ENCODE data around the gene FBXL17.

FBXL17 gene

DNA sequence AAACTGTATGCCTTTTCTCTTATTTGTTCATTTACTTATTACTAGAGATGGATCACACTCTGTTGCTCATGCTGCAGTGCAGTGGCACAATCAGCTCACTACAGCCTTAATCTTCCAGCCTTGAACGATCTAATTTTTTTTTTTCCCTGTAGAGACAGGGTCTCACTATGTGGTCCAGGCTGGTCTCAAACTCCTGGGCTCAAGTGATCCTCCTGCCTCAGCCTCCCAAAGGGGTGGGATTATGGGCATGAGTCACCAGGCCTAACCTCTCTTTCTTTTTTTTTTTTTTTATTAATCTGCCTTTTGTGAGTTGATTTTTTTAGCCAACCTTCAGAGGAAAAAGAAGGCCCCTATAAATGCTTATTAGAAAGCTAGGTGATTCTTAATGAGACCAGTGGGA, 303.0 kb downstream of the FBXL17 start:
- no peak for DNase-seq

GRCh38 chr5:108078345-108078744, 303.6 kb downstream of the FBXL17 start:
- no peak for DNase-seq

- no peak for DNase-seq
Measured at GRCh38 chr5:108074626-108075025, 307.3 kb downstream of the FBXL17 start.

DNA sequence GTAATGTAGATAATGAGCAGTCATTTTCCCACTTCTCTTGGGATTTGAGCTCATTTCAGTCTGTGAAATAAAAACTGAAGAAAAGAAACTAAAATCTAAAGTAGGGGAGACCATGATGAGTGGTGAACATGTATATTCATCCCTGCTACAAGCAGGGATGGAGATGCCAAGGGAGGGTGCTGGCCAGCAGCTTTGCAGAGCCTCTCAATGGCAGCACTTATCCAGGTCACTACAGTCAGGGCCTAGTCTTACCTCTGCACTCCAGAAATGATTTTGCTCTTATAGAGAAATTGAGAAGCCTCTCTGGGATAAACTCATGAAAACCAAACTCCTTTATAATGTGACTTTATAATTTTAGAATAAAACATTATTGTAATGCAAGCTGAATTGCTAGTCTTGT, 317.6 kb downstream of the FBXL17 start:
- no peak for DNase-seq

DNA sequence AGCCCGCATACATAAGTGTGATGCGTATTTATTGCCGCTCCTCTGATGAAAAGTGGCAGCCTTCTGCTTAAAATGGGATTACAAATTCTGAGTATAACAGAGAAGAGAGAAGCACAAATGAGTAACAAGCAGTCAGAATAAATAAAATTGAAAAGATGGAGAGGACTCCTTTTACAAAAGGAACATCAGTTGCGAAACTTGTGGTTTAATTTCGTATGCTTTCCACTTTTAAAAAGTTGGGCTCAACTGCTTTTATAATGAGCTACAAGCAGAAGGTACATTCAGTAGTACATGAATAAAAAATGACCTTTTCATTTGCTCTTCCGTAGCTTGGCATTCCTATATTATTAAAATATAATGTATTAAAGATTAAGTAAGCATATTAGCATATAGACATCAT, 320.0 kb downstream of the FBXL17 start:
- DNase-seq = no peak

DNA sequence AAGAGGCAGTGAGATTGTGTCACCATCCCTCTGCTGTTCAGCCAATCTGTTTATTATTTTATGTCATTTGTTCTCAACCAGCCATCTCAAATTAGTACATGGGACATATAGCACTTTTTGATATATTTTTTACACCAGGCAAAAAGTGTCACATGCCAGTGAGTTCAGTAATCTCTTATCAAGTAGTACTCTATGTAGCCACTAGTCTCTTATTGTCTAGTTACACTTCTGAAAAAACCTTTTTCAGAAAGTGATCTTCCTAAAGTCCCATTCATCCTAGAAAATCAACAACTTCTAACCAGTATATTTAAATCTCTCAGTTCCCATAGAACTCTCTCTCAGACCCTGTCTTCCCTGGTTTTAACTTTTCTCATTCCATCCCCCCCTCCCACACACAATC, 321.6 kb downstream of the FBXL17 start:
- DNase-seq = no peak

DNA sequence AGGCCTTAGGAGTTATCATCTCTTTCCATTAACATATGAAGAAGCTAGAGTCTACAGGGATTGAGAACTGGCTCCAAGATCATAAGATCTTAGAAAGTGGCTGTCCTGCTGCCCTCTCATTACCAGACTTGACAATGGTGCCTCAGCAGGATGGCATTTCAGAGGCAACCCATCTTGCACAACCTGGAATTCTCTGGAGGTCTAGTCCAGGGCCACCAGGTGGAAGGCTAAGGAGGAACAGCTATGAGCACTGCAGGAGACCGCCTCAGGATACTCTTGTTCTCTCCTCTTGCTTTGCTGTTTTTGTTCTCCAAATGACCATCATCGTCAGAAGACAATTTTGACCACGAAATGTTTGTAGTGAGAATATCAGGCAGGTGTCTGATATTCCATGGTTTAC, 322.6 kb downstream of the FBXL17 start:
- no peak for DNase-seq

GRCh38 chr5:108054349-108054748, 327.5 kb downstream of the FBXL17 start:
- no peak for DNase-seq

GRCh38 chr5:108046955-108047670, 334.8 kb downstream of the FBXL17 start:
- no peak for DNase-seq

DNA sequence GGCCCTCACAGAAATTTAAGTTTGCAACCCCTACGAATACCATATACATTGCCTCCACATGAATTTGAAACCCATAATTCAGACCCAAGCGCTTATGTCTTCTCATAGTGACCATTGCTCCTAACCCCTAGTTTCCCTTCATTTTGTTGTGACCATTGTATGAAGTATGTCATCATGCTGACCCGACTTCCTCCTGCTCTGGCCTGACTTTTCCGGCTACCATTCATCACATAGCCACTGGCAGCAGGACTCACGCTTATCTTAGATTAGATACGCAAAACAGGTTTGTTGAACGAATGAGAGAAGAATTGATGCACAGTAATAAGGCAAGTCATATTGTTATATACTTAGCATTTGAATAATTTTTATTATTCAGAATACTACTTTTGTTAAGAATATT, 345.4 kb downstream of the FBXL17 start:
- DNase-seq = no peak

GRCh38 chr5:108028883-108029282, 353.0 kb downstream of the FBXL17 start:
- DNase-seq = no peak

GRCh38 chr5:108028412-108028811, 353.5 kb downstream of the FBXL17 start:
- DNase-seq = no peak

DNA sequence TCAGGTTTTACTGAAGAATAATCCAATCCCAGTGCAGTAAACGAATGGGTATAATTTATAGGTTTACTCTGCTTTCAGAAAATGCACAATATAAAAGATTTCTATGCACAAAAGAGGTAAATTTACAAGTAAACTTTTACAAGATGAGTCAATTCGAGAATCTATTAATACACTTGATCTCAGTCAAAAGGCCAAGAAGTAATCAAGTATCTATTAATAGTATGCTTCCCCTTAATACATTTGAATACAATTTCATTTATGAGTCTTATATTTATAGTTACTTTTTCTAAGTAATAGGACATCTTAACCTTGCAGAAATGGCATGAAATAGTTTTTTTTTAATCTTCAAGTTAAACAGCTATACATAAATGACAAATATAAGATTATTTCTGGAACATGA, 355.9 kb downstream of the FBXL17 start:
- no peak for DNase-seq

DNA sequence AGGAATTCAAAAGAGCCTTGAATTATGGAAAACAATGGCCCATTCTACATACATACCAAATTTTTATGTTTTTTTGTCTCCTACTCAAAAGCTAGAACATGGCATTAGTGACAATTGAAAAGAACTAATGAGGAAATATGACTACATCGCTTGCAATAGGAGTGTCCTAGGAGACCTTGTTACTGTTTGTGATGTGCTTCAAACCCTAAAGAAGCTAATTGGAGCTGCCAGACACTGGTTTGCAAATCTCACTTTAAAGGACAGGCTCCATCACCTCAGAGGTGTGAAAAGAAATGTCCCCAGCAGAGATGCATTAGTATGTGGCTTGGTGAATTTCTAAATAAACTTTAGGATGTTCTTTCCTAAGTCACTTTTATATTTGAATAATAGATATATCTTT, 356.9 kb downstream of the FBXL17 start:
- no peak for DNase-seq

GRCh38 chr5:108016101-108016500, 365.8 kb downstream of the FBXL17 start:
- no peak for DNase-seq

DNA sequence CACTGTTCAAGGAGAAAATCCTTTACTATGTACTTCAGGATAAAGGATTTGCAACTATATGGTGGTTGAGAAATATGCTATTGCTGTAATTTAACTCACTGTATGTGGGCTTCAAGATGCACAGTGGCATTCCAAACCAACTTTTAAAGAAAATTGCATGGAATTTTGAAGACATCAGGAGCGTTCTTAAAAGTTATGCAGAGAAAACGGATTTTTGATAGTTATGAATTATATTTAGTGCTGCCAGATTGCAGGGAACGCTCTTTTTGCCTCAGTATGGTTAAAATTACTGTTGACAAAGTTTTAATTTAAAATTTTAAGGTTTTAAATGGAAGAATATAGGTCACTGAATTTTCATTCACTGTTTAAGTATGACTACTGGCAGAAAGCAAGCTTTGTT, 375.1 kb downstream of the FBXL17 start:
- DNase-seq = no peak

GRCh38 chr5:108003178-108003577, 378.7 kb downstream of the FBXL17 start:
- DNase-seq = no peak

- DNase-seq = no peak
Measured at GRCh38 chr5:108001222-108001621, 380.7 kb downstream of the FBXL17 start.

- DNase-seq = no peak
Measured at GRCh38 chr5:107997338-107997980, 384.4 kb downstream of the FBXL17 start.

DNA sequence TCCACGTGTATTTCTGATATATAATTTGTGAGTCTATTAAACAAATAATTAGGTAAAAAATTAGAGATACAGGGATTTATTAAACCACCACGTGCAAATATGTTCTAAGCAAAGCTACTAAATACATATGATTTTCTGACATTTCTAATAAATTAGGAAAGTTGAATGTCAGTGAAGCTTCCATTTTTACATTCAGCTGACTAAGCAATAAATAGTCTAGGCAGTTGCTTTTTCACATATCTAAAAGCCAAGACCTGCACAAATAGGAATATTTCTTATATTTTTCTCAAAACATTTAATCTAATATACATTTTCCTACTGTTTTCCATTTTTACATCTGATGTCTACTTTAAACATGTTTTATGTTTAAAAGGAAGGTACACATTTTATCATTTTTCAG, 388.6 kb downstream of the FBXL17 start:
- DNase-seq = no peak

GRCh38 chr5:107990881-107991810, 390.8 kb downstream of the FBXL17 start:
- DNase-seq = no peak

DNA sequence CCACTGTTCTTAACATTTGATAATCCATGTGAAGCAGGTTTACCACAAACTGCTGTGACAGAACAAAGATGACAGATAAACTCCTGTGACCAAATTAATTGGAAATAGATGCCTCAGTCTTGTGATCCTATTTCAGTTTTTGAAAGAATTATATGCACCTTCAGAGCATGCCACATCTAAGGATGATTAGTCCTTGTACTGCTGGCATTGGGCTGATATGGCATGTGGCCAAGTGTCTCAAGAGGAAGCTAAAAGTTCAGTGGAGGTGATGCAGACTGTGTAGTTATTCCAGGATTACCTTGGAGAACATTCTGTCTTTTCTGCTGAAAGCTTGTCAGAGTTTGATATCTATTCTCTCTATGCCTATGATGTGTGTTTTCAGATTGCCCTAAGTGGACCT, 396.8 kb downstream of the FBXL17 start:
- DNase-seq = peak; percentile 35

DNA sequence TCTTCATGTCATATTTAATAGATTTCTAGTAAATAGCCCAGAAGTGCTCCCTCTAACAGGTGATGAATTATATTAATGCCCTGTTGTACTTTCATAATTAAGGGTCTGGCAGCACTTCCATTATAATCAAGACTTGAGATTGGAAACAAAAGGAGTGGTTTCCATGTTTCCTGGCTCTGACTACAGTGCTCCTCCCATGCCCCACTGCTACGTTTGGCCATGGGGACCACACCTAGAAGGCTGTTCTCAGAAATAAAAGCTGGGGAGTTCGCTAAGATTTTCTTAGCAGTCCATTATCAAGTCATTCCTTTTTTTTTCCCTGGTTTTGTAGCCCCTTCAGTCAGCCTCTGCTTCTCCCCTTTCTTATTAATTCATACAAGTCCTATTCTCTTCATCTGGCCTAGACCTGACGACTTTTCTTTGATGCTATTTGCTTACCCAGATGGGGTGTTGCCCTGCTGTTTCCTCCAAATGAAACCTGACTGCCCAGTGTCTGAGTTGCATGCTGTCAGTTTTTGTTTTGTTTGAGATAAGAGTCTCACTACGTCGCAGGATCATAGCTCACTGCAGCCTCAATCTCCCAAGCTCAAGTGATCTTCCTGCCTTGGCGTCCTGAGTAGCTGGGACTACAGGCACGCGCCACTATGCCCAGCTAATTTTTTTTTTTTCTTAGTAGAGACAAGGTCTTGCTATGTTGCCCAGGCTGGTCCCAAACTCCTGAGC, 399.0 kb downstream of the FBXL17 start:
- no peak for DNase-seq

All from NCI-H2171 treated with DMSO at 0.1 percent for 48 hours (cell line).